CD4-positive, alpha-beta T cell (primary cell): ENCODE results near the gene FOXN1. TPM values are rescaled to one million over a fixed set of nuclear protein-coding genes. Genes with fewer than 3 reads are reported as not detected.

Source experiments
- ATAC-seq: fragments of 200-7000 bp; cut with Tn5 transposase; one replicate; pipeline ENCODE4 v1.10.0; 2022; ENCODE audit warnings: mild to moderate bottlenecking; ENCODE audit not compliant: poor library complexity
- CTCF ChIA-PET: fragments of 350-600 bp; sonication (Branson Sonifier 250); formaldehyde crosslinking; loops from one replicate; lab custom pipeline; 2021; ENCODE audit warnings: antibody characterized with exemption, inconsistent platforms; lab: Charles Lee
- POLR2A ChIA-PET: fragments of 350-600 bp; sonication (Branson Sonifier 250); formaldehyde crosslinking; loops from one replicate; lab custom pipeline; 2021; ENCODE audit warnings: antibody characterized with exemption, inconsistent platforms; lab: Charles Lee
- DNase-seq, 14 experiments: peaks; one replicate each; pipeline ENCODE4 v3.0.0-alpha.2; 2013 to 2020; ENCODE audit warnings: mixed read lengths in 2 of 14
- H3K27ac ChIP-seq, 2 donors: one replicate each; pipeline versions ENCODE4 v1.5.1 to v1.7.0; 2013; ENCODE audit warnings: low read length in 2 of 2, low read depth in 1 of 2, mild to moderate bottlenecking in 1 of 2
- H3K27me3 ChIP-seq, 2 experiments: 1 replicate in 1 of 2; 2 replicates in 1 of 2; pipeline versions ENCODE4 v1.6.1 to v1.7.0; 2013; ENCODE audit warnings: low read length in 2 of 2, control low read depth in 1 of 2, mild to moderate bottlenecking in 1 of 2, moderate library complexity in 1 of 2; ENCODE audit not compliant: insufficient read depth in 2 of 2, control insufficient read depth in 1 of 2
- H3K36me3 ChIP-seq: one replicate; pipeline ENCODE4 v1.6.1; 2013; ENCODE audit warnings: low read length, control low read depth; ENCODE audit not compliant: insufficient read depth
- H3K4me1 ChIP-seq: one replicate; pipeline ENCODE4 v1.6.1; 2013; ENCODE audit warnings: low read length, control low read depth; ENCODE audit not compliant: insufficient read depth
- H3K4me3 ChIP-seq: one replicate; pipeline ENCODE4 v1.5.1; 2013; ENCODE audit warnings: mild to moderate bottlenecking, low read length, moderate library complexity
- H3K9me3 ChIP-seq, 2 experiments: 1 replicate in 1 of 2; 2 replicates in 1 of 2; pipeline versions ENCODE4 v1.6.1 to v1.7.0; 2013; ENCODE audit warnings: low read length in 2 of 2, mild to moderate bottlenecking in 2 of 2, control low read depth in 1 of 2, moderate library complexity in 1 of 2; ENCODE audit not compliant: control insufficient read depth in 1 of 2, insufficient read depth in 1 of 2
- H3K27ac Mint-ChIP-seq: one replicate; pipeline ENCODE4 v1.8.0; 2020; ENCODE audit warnings: mixed read lengths
- H3K27me3 Mint-ChIP-seq: one replicate; pipeline ENCODE4 v1.8.0; 2021; ENCODE audit warnings: mixed read lengths
- H3K36me3 Mint-ChIP-seq: one replicate; pipeline ENCODE4 v1.8.0; 2021; ENCODE audit warnings: low read depth, mixed read lengths
- H3K4me1 Mint-ChIP-seq: one replicate; pipeline ENCODE4 v1.8.0; 2021; ENCODE audit warnings: low read depth, mixed read lengths
- H3K4me3 Mint-ChIP-seq: one replicate; pipeline ENCODE4 v1.8.0; 2020; ENCODE audit warnings: mild to moderate bottlenecking, mixed read lengths
- H3K9me3 Mint-ChIP-seq: one replicate; pipeline ENCODE4 v1.8.0; 2020; ENCODE audit warnings: mixed read lengths
- CTCF ChIP-seq: fragments of 200-600 bp; IDR thresholded peaks from one replicate; pipeline ENCODE4 v1.8.0; 2022; ENCODE audit warnings: antibody characterized with exemption, mild to moderate bottlenecking
- intact Hi-C, 2 experiments: fragments of 100-400 bp; cut with DNase I in 1 of 2; cut with micrococcal nuclease in 1 of 2; formaldehyde crosslinking; loops; one replicate each; pipeline versions ENCODE4 v1.15.1 to v1.9.0; 2023 to 2025; cut with DNase I, micrococcal nuclease
- total RNA-seq, 174 experiments: library from RNA in 2 of 174; stranded (reverse) in 2 of 174; gene quantifications; one replicate each; pipeline ENCODE4 v1.2.3 and lab custom pipeline; 2021 to 2026

FOXN1 gene
- total RNA-seq, 2 experiments from 2014 or later: not detected

GRCh38 chr17:28511858-28512461 lies 5.8 kb downstream of the FOXN1 start:
- no peaks in the 10 kb centered on the region for H3K4me1 ChIP-seq
- no peaks in the 10 kb centered on the region for H3K9me3 Mint-ChIP-seq
- H3K4me3 ChIP-seq: no peak overlapping the region
- TF ChIP-seq CTCF: no peak
- H3K9me3 ChIP-seq: no peaks in the 10 kb centered on the region
- peaks cover 7 to 16% of the 10 kb centered on the region in 2 experiments for H3K27me3 ChIP-seq
- H3K36me3 ChIP-seq: no peaks in the 10 kb centered on the region
- POLR2A ChIA-PET: no interaction called here
- no peak for DNase-seq
- H3K4me1 Mint-ChIP-seq: no peaks in the 10 kb centered on the region
- intact Hi-C loops: no loop called here
- no peaks in the 10 kb centered on the region for H3K36me3 Mint-ChIP-seq
- CTCF ChIA-PET: no interaction called here
- H3K27me3 Mint-ChIP-seq: peaks cover 40% of the 10 kb centered on the region
- no peak for ATAC-seq
- H3K4me3 Mint-ChIP-seq: no peak overlapping the region
- no peak overlapping the region for H3K27ac ChIP-seq
- no peak overlapping the region for H3K27ac Mint-ChIP-seq

DNA sequence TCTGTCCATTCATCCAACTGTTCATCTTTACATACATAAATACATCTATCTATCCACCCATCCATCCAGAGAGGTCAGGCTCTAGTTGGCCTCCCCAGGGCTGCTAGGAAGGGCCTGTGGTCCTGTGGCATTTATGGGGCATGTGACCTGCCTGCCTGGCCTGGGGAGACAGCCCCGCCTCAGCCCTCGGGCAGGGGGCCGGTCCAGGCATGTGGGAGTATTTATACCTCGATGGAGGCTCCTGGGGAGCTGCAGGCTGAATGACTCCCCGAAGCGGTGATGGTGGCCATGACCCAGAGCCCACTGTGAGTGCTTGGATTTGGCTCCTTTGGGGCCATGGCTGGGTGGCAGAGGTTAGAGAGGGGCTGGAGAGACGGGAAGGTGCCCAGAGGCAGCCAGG lies 7.3 kb downstream of the FOXN1 start:
- intact Hi-C loops: no loop called here
- Histone ChIP-seq H3K4me1 (no peaks in the 10 kb centered on the region), H3K9me3 (no peaks in the 10 kb centered on the region), H3K27me3 (peaks cover 7 to 12% of the 10 kb centered on the region in 2 experiments), H3K4me3 (no peak overlapping the region), H3K27ac (no peak overlapping the region), H3K36me3 (no peaks in the 10 kb centered on the region)
- peaks cover 36% of the 10 kb centered on the region for H3K27me3 Mint-ChIP-seq
- no peaks in the 10 kb centered on the region for H3K36me3 Mint-ChIP-seq
- H3K4me1 Mint-ChIP-seq: no peaks in the 10 kb centered on the region
- ChIA-PET CTCF (no interaction called here), POLR2A (no interaction called here)
- no peak overlapping the region for H3K4me3 Mint-ChIP-seq
- no peak for TF ChIP-seq CTCF
- no peak for ATAC-seq
- H3K27ac Mint-ChIP-seq: no peak overlapping the region
- no peaks in the 10 kb centered on the region for H3K9me3 Mint-ChIP-seq
- DNase-seq: no peak

- H3K4me1 Mint-ChIP-seq: no peaks in the 10 kb centered on the region
- H3K27me3 ChIP-seq: peaks cover 2 to 9% of the 10 kb centered on the region in 2 experiments
- intact Hi-C loops: no loop called here
- H3K4me1 ChIP-seq: no peaks in the 10 kb centered on the region
- peaks cover 31% of the 10 kb centered on the region for H3K27me3 Mint-ChIP-seq
- H3K27ac Mint-ChIP-seq: no peak overlapping the region
- ChIA-PET CTCF (no interaction called here), POLR2A (no interaction called here)
- DNase-seq: no peak
- no peak for TF ChIP-seq CTCF
- ATAC-seq: no peak
- no peaks in the 10 kb centered on the region for H3K9me3 ChIP-seq
- H3K27ac ChIP-seq: no peak overlapping the region
- H3K4me3 Mint-ChIP-seq: no peak overlapping the region
- no peaks in the 10 kb centered on the region for H3K36me3 ChIP-seq
- H3K36me3 Mint-ChIP-seq: no peaks in the 10 kb centered on the region
- no peak overlapping the region for H3K4me3 ChIP-seq
- no peaks in the 10 kb centered on the region for H3K9me3 Mint-ChIP-seq
Measured at GRCh38 chr17:28514561-28515002, 8.4 kb downstream of the FOXN1 start.
